Measurements from ENCODE around the gene CEPT1. TPM values are rescaled to one million over a fixed set of nuclear protein-coding genes. Genes with fewer than 3 reads are reported as not detected.
A peak's percentile ranks its signal among the peaks of the same experiment; 100 is the strongest.
"Not testable (repeated sequence)": the region's sequence is repeated elsewhere in the genome, so short reads cannot be mapped to it uniquely, and the experiment has no call there.

CEPT1 gene
- total RNA-seq, result 56.9 TPM
- 55.3 TPM for polyA plus RNA-seq
- long read RNA-seq, donor 1, result 0 reads
- long read RNA-seq, donor 2, full-length matches to known transcripts, result 16 of 516 reads
- long read RNA-seq, donor 2, partial matches to known transcripts, result 415 of 516 reads
- long read RNA-seq, donor 2, other reads (novel, unspliced or antisense), result 85 of 516 reads
- long read RNA-seq, donor 3, full-length matches to known transcripts, result 12 of 12 reads
- long read RNA-seq, donor 3, partial matches to known transcripts, result 0 of 12 reads
- long read RNA-seq, donor 3, other reads (novel, unspliced or antisense), result 0 of 12 reads
- long read RNA-seq, donor 4, full-length matches to known transcripts, result 7 of 36 reads
- long read RNA-seq, donor 4, partial matches to known transcripts, result 29 of 36 reads
- long read RNA-seq, donor 4, other reads (novel, unspliced or antisense), result 0 of 36 reads
- long read RNA-seq, donor 5, full-length matches to known transcripts, result 11 of 131 reads
- long read RNA-seq, donor 5, partial matches to known transcripts, result 70 of 131 reads
- long read RNA-seq, donor 5, other reads (novel, unspliced or antisense), result 50 of 131 reads
- long read RNA-seq, donor 6, full-length matches to known transcripts, result 8 of 79 reads
- long read RNA-seq, donor 6, partial matches to known transcripts, result 51 of 79 reads
- long read RNA-seq, donor 6, other reads (novel, unspliced or antisense), result 20 of 79 reads
- long read RNA-seq, donor 7, full-length matches to known transcripts, result 14 of 14 reads
- long read RNA-seq, donor 7, partial matches to known transcripts, result 0 of 14 reads
- long read RNA-seq, donor 7, other reads (novel, unspliced or antisense), result 0 of 14 reads
- long read RNA-seq, donor 8, partial matches to known transcripts, result 14 of 27 reads
- long read RNA-seq, donor 8, other reads (novel, unspliced or antisense), result 9 of 27 reads
- long read RNA-seq, donor 9, full-length matches to known transcripts, result 8 of 64 reads
- long read RNA-seq, donor 9, partial matches to known transcripts, result 37 of 64 reads
- long read RNA-seq, donor 9, other reads (novel, unspliced or antisense), result 19 of 64 reads
- long read RNA-seq, donor 10, transcript CEPT1-201 (9 exons, 2,198 nt), result major isoform, 5 of 26 reads
- long read RNA-seq, donor 10, partial matches to known transcripts, result 20 of 26 reads
- long read RNA-seq, donor 10, other reads (novel, unspliced or antisense), result 0 of 26 reads

DNA sequence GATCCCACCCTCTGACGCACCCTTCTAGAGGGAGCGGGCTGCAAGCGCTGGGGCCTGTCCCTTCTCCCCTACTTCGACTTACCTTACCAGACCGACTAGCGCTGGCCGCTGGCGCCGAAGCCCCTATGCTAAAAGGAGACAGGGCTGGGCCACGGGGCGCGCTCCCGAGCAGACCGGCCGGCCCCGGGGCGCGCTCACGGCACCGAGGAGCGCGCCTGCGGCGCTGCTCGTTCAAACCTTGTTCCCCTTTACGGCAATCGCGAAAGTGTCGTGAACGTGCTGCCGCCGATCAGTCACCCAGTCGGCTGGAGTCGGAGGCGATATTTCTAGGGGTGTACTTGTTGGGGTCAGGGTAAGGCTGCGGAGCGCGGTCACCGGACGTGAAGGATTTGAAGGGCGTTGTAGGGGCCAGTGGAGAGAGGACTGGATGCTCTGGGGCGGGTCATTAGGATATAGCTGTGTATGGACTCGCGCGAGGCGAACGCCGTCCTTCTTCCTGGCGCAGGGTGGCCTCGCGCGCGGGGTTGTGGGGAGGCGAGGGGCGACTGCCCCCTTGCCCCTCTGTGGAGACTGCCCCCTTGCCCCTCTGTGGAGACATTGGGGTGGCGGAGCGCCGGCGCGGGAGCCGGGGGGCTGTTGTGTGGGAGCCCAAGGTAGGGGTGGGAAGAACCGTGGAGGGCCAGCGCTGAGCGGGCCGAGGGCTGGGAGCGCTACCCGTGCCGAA is at the start of gene CEPT1, which contains the start of gene DRAM2:
TSS of gene CEPT1 (plus strand) at position 268 of the 724 bp plus-strand sequence. CDS start 7,492 bp downstream, outside the sequence.
TSS of gene DRAM2 (minus strand) at position 138 of the 724 bp plus-strand sequence. CDS start 8,539 bp downstream, outside the sequence.
- no peaks in the 10 kb centered on the region for H3K27me3 ChIP-seq (ENCODE audit: control insufficient read depth in 2 of 2, insufficient read depth in 1 of 2, low read length in 1 of 2)
- peaks cover 5 to 19% of the 10 kb centered on the region in 2 donors for H3K4me1 ChIP-seq (ENCODE audit: control insufficient read depth in 2 of 2, insufficient read depth in 2 of 2, low read length in 2 of 2)
- peaks cover 6 to 10% of the 10 kb centered on the region in 2 donors for H3K36me3 ChIP-seq (ENCODE audit: control insufficient read depth in 2 of 2, insufficient read depth in 2 of 2, low read length in 1 of 2)
- under 1% methylated on average over 68 of the region's 68 CpGs for WGBS
- H3K27ac ChIP-seq (ENCODE audit: low read depth in 1 of 2, low read length in 1 of 2), result peak within 1 kb of the TSS; percentile 99 to 100
- peak within 1 kb of the TSS; percentile 78 to 98 for H3K4me3 ChIP-seq (ENCODE audit: low read length in 2 of 2)
- peak; percentile 93 to 99 (median 96) for DNase-seq (ENCODE audit: low read depth in 6 of 9, low spot score in 9 of 9)
- no peaks in the 10 kb centered on the region for H3K9me3 ChIP-seq (ENCODE audit: control insufficient read depth in 2 of 2, insufficient read depth in 1 of 2, low read length in 1 of 2)

DNA sequence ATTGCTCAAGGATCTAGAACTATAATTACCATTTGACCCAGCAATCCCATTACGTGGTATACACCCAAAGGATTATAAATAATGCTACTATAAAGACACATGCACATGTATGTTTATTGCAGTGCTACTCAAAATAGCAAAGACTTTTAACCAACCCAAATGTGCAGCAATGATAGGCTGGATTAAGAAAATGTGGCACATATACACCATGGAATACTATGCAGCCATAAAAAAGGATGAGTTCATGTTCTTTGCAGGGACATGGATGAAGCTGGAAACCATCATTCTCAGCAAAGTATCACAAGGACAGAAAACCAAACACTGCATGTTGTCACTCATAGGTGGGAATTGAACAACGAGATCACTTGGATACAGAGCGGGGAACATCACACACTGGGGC is 44.6 kb upstream of the CEPT1 start:
- not testable (repeated sequence) for H3K36me3 ChIP-seq (ENCODE audit: control insufficient read depth in 2 of 2, insufficient read depth in 2 of 2, low read length in 1 of 2); H3K4me3 ChIP-seq (ENCODE audit: low read length in 2 of 2); DNase-seq (ENCODE audit: low read depth in 6 of 9, low spot score in 9 of 9); H3K27me3 ChIP-seq (ENCODE audit: control insufficient read depth in 2 of 2, insufficient read depth in 1 of 2, low read length in 1 of 2); H3K4me1 ChIP-seq (ENCODE audit: control insufficient read depth in 2 of 2, insufficient read depth in 2 of 2, low read length in 2 of 2); H3K9me3 ChIP-seq (ENCODE audit: control insufficient read depth in 2 of 2, insufficient read depth in 1 of 2, low read length in 1 of 2); H3K27ac ChIP-seq (ENCODE audit: low read depth in 1 of 2, low read length in 1 of 2)
- WGBS, result 96% methylated on average over 3 of the region's 3 CpGs

- H3K27ac ChIP-seq (ENCODE audit: low read depth in 1 of 2, low read length in 1 of 2), result no peak overlapping the region
- WGBS, result 98% methylated on average over 2 of the region's 2 CpGs
- H3K9me3 ChIP-seq (ENCODE audit: control insufficient read depth in 2 of 2, insufficient read depth in 1 of 2, low read length in 1 of 2), result peaks cover 0 to 4% of the 10 kb centered on the region in 2 donors
- no peaks in the 10 kb centered on the region for H3K27me3 ChIP-seq (ENCODE audit: control insufficient read depth in 2 of 2, insufficient read depth in 1 of 2, low read length in 1 of 2)
- no peak overlapping the region for H3K4me3 ChIP-seq (ENCODE audit: low read length in 2 of 2)
- H3K36me3 ChIP-seq (ENCODE audit: control insufficient read depth in 2 of 2, insufficient read depth in 2 of 2, low read length in 1 of 2), result no peaks in the 10 kb centered on the region
- no peaks in the 10 kb centered on the region for H3K4me1 ChIP-seq (ENCODE audit: control insufficient read depth in 2 of 2, insufficient read depth in 2 of 2, low read length in 2 of 2)
- DNase-seq (ENCODE audit: low read depth in 6 of 9, low spot score in 9 of 9), result no peak
These were observed 42.5 kb upstream of the CEPT1 start for GRCh38 chr1:111097356-111098099.

- H3K27ac ChIP-seq (ENCODE audit: low read depth in 1 of 2, low read length in 1 of 2), result no peak overlapping the region
- H3K36me3 ChIP-seq (ENCODE audit: control insufficient read depth in 2 of 2, insufficient read depth in 2 of 2, low read length in 1 of 2), result no peaks in the 10 kb centered on the region
- H3K27me3 ChIP-seq (ENCODE audit: control insufficient read depth in 2 of 2, insufficient read depth in 1 of 2, low read length in 1 of 2), result no peaks in the 10 kb centered on the region
- H3K9me3 ChIP-seq (ENCODE audit: control insufficient read depth in 2 of 2, insufficient read depth in 1 of 2, low read length in 1 of 2), result peaks cover 0 to 5% of the 10 kb centered on the region in 2 donors
- 96% methylated on average over 1 of the region's 1 CpG for WGBS
- H3K4me1 ChIP-seq (ENCODE audit: control insufficient read depth in 2 of 2, insufficient read depth in 2 of 2, low read length in 2 of 2), result no peaks in the 10 kb centered on the region
- no peak overlapping the region for H3K4me3 ChIP-seq (ENCODE audit: low read length in 2 of 2)
- no peak for DNase-seq (ENCODE audit: low read depth in 6 of 9, low spot score in 9 of 9)
These were observed 40.7 kb upstream of the CEPT1 start for GRCh38 chr1:111099289-111099688.

- H3K9me3 ChIP-seq (ENCODE audit: control insufficient read depth in 2 of 2, insufficient read depth in 1 of 2, low read length in 1 of 2), result peaks cover 0 to 5% of the 10 kb centered on the region in 2 donors
- WGBS, result 88% methylated on average over 5 of the region's 5 CpGs
These were observed 38.0 kb upstream of the CEPT1 start for GRCh38 chr1:111101854-111102642.

DNA sequence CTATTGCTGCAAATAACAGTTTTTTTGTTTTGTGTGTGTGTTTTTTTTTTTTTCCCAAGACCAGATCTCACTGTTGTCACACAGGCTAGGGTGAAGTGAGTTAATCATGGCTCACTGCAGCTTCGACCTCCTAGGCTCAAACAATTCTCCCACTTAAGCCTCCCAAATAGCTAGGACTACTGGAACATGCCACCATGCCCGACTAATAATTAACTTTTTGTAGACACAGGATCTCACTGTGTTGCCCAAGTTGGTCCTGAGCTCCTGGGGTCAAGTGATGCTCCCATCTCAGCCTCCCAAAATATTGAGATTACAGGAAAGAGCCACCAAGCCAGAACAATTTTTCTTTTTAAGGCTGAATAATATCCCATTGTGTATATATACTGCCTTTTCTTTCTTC is 35.0 kb upstream of the CEPT1 start:
- 96% methylated on average over 2 of the region's 2 CpGs for WGBS
- peaks cover 0 to 5% of the 10 kb centered on the region in 2 donors for H3K9me3 ChIP-seq (ENCODE audit: control insufficient read depth in 2 of 2, insufficient read depth in 1 of 2, low read length in 1 of 2)
- H3K4me1 ChIP-seq (ENCODE audit: control insufficient read depth in 2 of 2, insufficient read depth in 2 of 2, low read length in 2 of 2), result no peaks in the 10 kb centered on the region
- no peak for DNase-seq (ENCODE audit: low read depth in 6 of 9, low spot score in 9 of 9)
- no peaks in the 10 kb centered on the region for H3K27me3 ChIP-seq (ENCODE audit: control insufficient read depth in 2 of 2, insufficient read depth in 1 of 2, low read length in 1 of 2)
- H3K4me3 ChIP-seq (ENCODE audit: low read length in 2 of 2), result no peak overlapping the region
- no peak overlapping the region for H3K27ac ChIP-seq (ENCODE audit: low read depth in 1 of 2, low read length in 1 of 2)
- peaks cover 0 to 3% of the 10 kb centered on the region in 2 donors for H3K36me3 ChIP-seq (ENCODE audit: control insufficient read depth in 2 of 2, insufficient read depth in 2 of 2, low read length in 1 of 2)

More at GRCh38 chr1:111101854-111102642, 38.0 kb upstream of the CEPT1 start:
- H3K4me3 ChIP-seq (ENCODE audit: low read length in 2 of 2), result no peak overlapping the region
- DNase-seq (ENCODE audit: low read depth in 6 of 9, low spot score in 9 of 9), result no peak
- no peak overlapping the region for H3K27ac ChIP-seq (ENCODE audit: low read depth in 1 of 2, low read length in 1 of 2)
- no peaks in the 10 kb centered on the region for H3K4me1 ChIP-seq (ENCODE audit: control insufficient read depth in 2 of 2, insufficient read depth in 2 of 2, low read length in 2 of 2)
- H3K27me3 ChIP-seq (ENCODE audit: control insufficient read depth in 2 of 2, insufficient read depth in 1 of 2, low read length in 1 of 2), result no peaks in the 10 kb centered on the region
- no peaks in the 10 kb centered on the region for H3K36me3 ChIP-seq (ENCODE audit: control insufficient read depth in 2 of 2, insufficient read depth in 2 of 2, low read length in 1 of 2)

GRCh38 chr1:111110197-111110899 is 29.7 kb upstream of the CEPT1 start:
- Histone ChIP-seq H3K4me3 (ENCODE audit: low read length in 2 of 2) (no peak overlapping the region), H3K4me1 (ENCODE audit: control insufficient read depth in 2 of 2, insufficient read depth in 2 of 2, low read length in 2 of 2) (no peaks in the 10 kb centered on the region), H3K27me3 (ENCODE audit: control insufficient read depth in 2 of 2, insufficient read depth in 1 of 2, low read length in 1 of 2) (no peaks in the 10 kb centered on the region), H3K36me3 (ENCODE audit: control insufficient read depth in 2 of 2, insufficient read depth in 2 of 2, low read length in 1 of 2) (peaks cover 8 to 10% of the 10 kb centered on the region in 2 donors), H3K27ac (ENCODE audit: low read depth in 1 of 2, low read length in 1 of 2) (no peak overlapping the region), H3K9me3 (ENCODE audit: control insufficient read depth in 2 of 2, insufficient read depth in 1 of 2, low read length in 1 of 2) (no peaks in the 10 kb centered on the region)
- 96% methylated on average over 1 of the region's 1 CpG for WGBS
- DNase-seq (ENCODE audit: low read depth in 6 of 9, low spot score in 9 of 9), result no peak
